ENCODE data around the gene SLC66A2.

- no peak for TF ChIP-seq EP300 (IDR thresholded peaks at IDR 0.05)
- TF ChIP-seq CTCF (IDR thresholded peaks at IDR 0.05), result no peak
- TF ChIP-seq POLR2A (IDR thresholded peaks at IDR 0.05), result no peak
These were observed 7.5 kb upstream of the SLC66A2 start for GRCh38 chr18:79958981-79959380.
